Uterus (tissue), 4 donors: ENCODE data around the gene SF3B3. TPM values are rescaled to one million over a fixed set of nuclear protein-coding genes. Genes with fewer than 3 reads are reported as not detected.
A peak's percentile ranks its signal among the peaks of the same experiment; 100 is the strongest.

ENCODE experiments used
- DNase-seq, 2 donors: peaks; one replicate each; pipeline ENCODE4 v3.0.0-alpha.2; 2019 to 2020
- H3K27ac ChIP-seq, 2 donors: fragments of 200-600 bp; sonication (generic); 1 replicate in 1 of 2; 2 replicates in 1 of 2; pipeline ENCODE4 v1.5.1; 2016 to 2018
- H3K27me3 ChIP-seq, 2 donors: fragments of 200-600 bp; sonication (generic); one replicate each; pipeline ENCODE4 v1.5.1; 2018 to 2019; ENCODE audit warnings: control low read depth in 1 of 2
- H3K36me3 ChIP-seq, 2 donors: fragments of 200-600 bp; sonication (generic); one replicate each; pipeline ENCODE4 v1.5.1; 2019; ENCODE audit warnings: control low read depth in 1 of 2
- H3K4me1 ChIP-seq, 2 donors: fragments of 200-600 bp; sonication (generic); one replicate each; pipeline ENCODE4 v1.5.1; 2018 to 2019; ENCODE audit warnings: control low read depth in 1 of 2
- H3K4me3 ChIP-seq, 2 donors: fragments of 200-600 bp; sonication (generic); 1 replicate in 1 of 2; 2 replicates in 1 of 2; pipeline ENCODE4 v1.5.1; 2018 to 2019; ENCODE audit warnings: mild to moderate bottlenecking in 1 of 2
- H3K9me3 ChIP-seq, 2 donors: fragments of 200-600 bp; sonication (generic); one replicate each; pipeline ENCODE4 v1.5.1; 2019; ENCODE audit warnings: control low read depth in 1 of 2
- CTCF ChIP-seq, 4 experiments: fragments of 200-600 bp in 2 of 4; fragments of 450-650 bp in 2 of 4; sonication (generic) in 2 of 4; IDR thresholded peaks; one replicate each; pipeline ENCODE4 v1.5.1; 2016 to 2019; ENCODE audit warnings: antibody characterized with exemption in 4 of 4, mild to moderate bottlenecking in 2 of 4, moderate library complexity in 1 of 4
- POLR2A ChIP-seq, 2 donors: fragments of 450-650 bp; IDR thresholded peaks; one replicate each; pipeline ENCODE4 v1.6.1; 2016; ENCODE audit warnings: antibody characterized with exemption in 2 of 2, mild to moderate bottlenecking in 1 of 2, moderate library complexity in 1 of 2
- intact Hi-C: fragments of 100-400 bp; cut with DNase I; formaldehyde crosslinking; loops from one replicate; pipeline ENCODE4 v1.15.1; 2023; ENCODE audit warnings: low total_unique reads
- total RNA-seq, 4 donors: library from RNA; depleted of rRNA in 3 of 4; stranded (reverse); fragments of >200 nt in 3 of 4; gene quantifications; one replicate each; pipeline versions ENCODE4 v1.1.0 to v1.2.4, GENCODE V29; 2014 to 2023
- donor health status: DM: yes; HTN: yes; CAD: no.

SF3B3 gene
- 100 to 1,000 TPM in 2 of 4 donors, 10 to 100 TPM in 2; 24.3 to 244 (median 145) TPM for total RNA-seq

- Histone ChIP-seq H3K4me1 (peaks cover 16 to 37% of the 10 kb centered on the region in 2 donors), H3K4me3 (peak within 1 kb of the TSS; percentile 90 to 95), H3K27me3 (no peaks in the 10 kb centered on the region), H3K36me3 (no peaks in the 10 kb centered on the region), H3K9me3 (no peaks in the 10 kb centered on the region), H3K27ac (peak within 1 kb of the TSS; percentile 89 to 90)
- intact Hi-C loops: loop anchor here (10.0 kb wide), 1 partner anchor 131 kb away; no protein-coding TSS in a partner anchor
- peak; percentile 60 to 64 for DNase-seq
- TF ChIP-seq CTCF (IDR thresholded peaks at IDR 0.05): no peak
- no peak for TF ChIP-seq POLR2A (IDR thresholded peaks at IDR 0.05)
Measured at GRCh38 chr16:70523743-70524398, at the start of gene SF3B3. Gene SF3B3 (plus strand): TSS chr16:70523816. CDS start chr16:70526657, 2,841 bp downstream.

GRCh38 chr16:70474320-70475053 lies 49.1 kb upstream of the SF3B3 start:
- Histone ChIP-seq H3K4me1 (no peaks in the 10 kb centered on the region), H3K27ac (no peak overlapping the region), H3K9me3 (no peaks in the 10 kb centered on the region), H3K4me3 (no peak overlapping the region), H3K27me3 (no peaks in the 10 kb centered on the region), H3K36me3 (no peaks in the 10 kb centered on the region)
- no peak for DNase-seq
- intact Hi-C loops: no loop called here
- no peak for TF ChIP-seq CTCF (IDR thresholded peaks at IDR 0.05)
- TF ChIP-seq POLR2A (IDR thresholded peaks at IDR 0.05): no peak

- intact Hi-C loops: no loop called here
- Histone ChIP-seq H3K36me3 (no peaks in the 10 kb centered on the region), H3K9me3 (no peaks in the 10 kb centered on the region), H3K27me3 (no peaks in the 10 kb centered on the region), H3K4me1 (no peaks in the 10 kb centered on the region), H3K27ac (no peak overlapping the region), H3K4me3 (no peak overlapping the region)
- DNase-seq: no peak
- TF ChIP-seq CTCF (IDR thresholded peaks at IDR 0.05): no peak
- TF ChIP-seq POLR2A (IDR thresholded peaks at IDR 0.05): no peak
Measured at GRCh38 chr16:70475054-70475871, 48.4 kb upstream of the SF3B3 start.

GRCh38 chr16:70476272-70477020 lies 47.2 kb upstream of the SF3B3 start:
- Histone ChIP-seq H3K4me1 (no peaks in the 10 kb centered on the region), H3K4me3 (no peak overlapping the region), H3K27ac (peak overlapping the region in 1 of 2 donors; percentile 48), H3K9me3 (no peaks in the 10 kb centered on the region), H3K27me3 (no peaks in the 10 kb centered on the region), H3K36me3 (no peaks in the 10 kb centered on the region)
- TF ChIP-seq POLR2A (IDR thresholded peaks at IDR 0.05): no peak
- TF ChIP-seq CTCF (IDR thresholded peaks at IDR 0.05): no peak
- intact Hi-C loops: no loop called here
- DNase-seq: no peak
